ENCODE data around the gene COX7C. TPM values are rescaled to one million over a fixed set of nuclear protein-coding genes. Genes with fewer than 3 reads are reported as not detected.

The COX7C gene
- polyA plus RNA-seq, 1 donor from 2014 or later: 1,002 TPM

DNA sequence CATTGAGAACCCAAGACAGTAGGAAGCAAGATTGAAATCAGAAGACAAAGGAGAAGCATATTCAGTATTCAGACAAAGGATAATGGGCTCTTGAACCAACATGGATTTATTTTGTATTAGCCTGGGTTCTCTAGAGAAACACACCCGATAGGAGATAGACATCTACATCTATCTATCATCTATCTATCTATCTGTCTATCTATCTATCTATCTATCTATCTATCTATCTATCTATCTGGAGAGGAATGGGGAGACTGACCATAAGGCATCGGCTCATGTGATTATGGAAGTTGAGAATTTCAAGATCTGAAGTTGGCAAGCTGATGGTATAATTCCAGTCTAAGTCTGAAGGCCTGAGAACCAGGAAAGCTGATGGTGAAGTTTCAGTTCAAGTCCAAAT lies 13.4 kb downstream of the COX7C start:
- no peak for TF ChIP-seq MXI1 (conservative IDR thresholded peaks at IDR 0.05; ENCODE audit: poor library complexity, severe bottlenecking)
- TF ChIP-seq POLR2AphosphoS5 (IDR thresholded peaks at IDR 0.05): no peak
- no peak for TF ChIP-seq RAD21 (conservative IDR thresholded peaks at IDR 0.05)
- TF ChIP-seq SMC3 (conservative IDR thresholded peaks at IDR 0.05; ENCODE audit: poor library complexity): no peak
- no peak for TF ChIP-seq TAF1 (IDR thresholded peaks at IDR 0.05; ENCODE audit: low read depth)
- TF ChIP-seq EZH2 (IDR thresholded peaks at IDR 0.05; ENCODE audit: borderline replicate concordance, insufficient read depth, low read length, poor library complexity, severe bottlenecking): no peak
- no peak for TF ChIP-seq REST (IDR thresholded peaks at IDR 0.05; ENCODE audit: borderline replicate concordance)
- no peak for TF ChIP-seq EP300 (conservative IDR thresholded peaks at IDR 0.05; ENCODE audit: poor library complexity, severe bottlenecking)
- Histone ChIP-seq H3K4me3 (ENCODE audit: low read length) (no peak overlapping the region), H3K4me2 (ENCODE audit: low read length) (no peak overlapping the region), H2AFZ (ENCODE audit: low read depth, low read length) (no peak overlapping the region), H4K20me1 (ENCODE audit: insufficient read depth) (no peaks in the 10 kb centered on the region), H3K79me2 (replicated peaks; ENCODE audit: insufficient read depth, low read length) (no peaks in the 10 kb centered on the region), H3F3A (ENCODE audit: insufficient read depth, low read length, poor library complexity, severe bottlenecking) (no peaks in the 10 kb centered on the region), H3K9me2 (ENCODE audit: insufficient read depth, low read length) (no peaks in the 10 kb centered on the region), H3K27me3 (ENCODE audit: insufficient read depth, low read depth, low read length) (no peaks in the 10 kb centered on the region), H3K36me3 (ENCODE audit: insufficient read depth, low read length) (no peaks in the 10 kb centered on the region), H3K27ac (ENCODE audit: low read length) (no peak overlapping the region), H3K9ac (ENCODE audit: low read length) (no peak overlapping the region), H3K9me3 (ENCODE audit: low read length) (no peaks in the 10 kb centered on the region)

DNA sequence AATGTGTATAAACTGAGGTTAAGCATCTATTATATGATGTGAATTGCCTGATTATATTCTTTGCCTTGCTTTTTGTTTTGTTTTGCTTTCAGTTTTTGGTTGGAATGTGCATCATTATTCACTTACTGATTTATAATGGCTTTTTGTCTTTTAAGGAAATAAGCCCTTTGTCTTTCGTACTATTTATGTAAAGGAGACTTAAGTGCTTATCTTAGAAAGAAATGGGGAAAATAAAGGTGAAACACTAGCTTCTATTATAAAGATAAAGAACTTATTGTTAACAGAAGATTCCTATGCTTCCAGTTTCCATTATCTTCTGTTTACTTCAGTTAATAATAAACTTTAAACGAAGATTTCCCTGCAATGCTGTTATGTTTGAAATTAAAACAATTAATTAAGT lies 23.3 kb downstream of the COX7C start:
- no peak overlapping the region for H3K9ac ChIP-seq (ENCODE audit: low read length)
- no peaks in the 10 kb centered on the region for H4K20me1 ChIP-seq (ENCODE audit: insufficient read depth)
- H3F3A ChIP-seq (ENCODE audit: insufficient read depth, low read length, poor library complexity, severe bottlenecking): no peaks in the 10 kb centered on the region
- H3K9me2 ChIP-seq (ENCODE audit: insufficient read depth, low read length): no peaks in the 10 kb centered on the region
- H3K79me2 ChIP-seq (replicated peaks; ENCODE audit: insufficient read depth, low read length): no peaks in the 10 kb centered on the region
- no peaks in the 10 kb centered on the region for H3K36me3 ChIP-seq (ENCODE audit: insufficient read depth, low read length)
- no peak overlapping the region for H3K27ac ChIP-seq (ENCODE audit: low read length)
- H3K4me2 ChIP-seq (ENCODE audit: low read length): no peak overlapping the region
- no peak overlapping the region for H3K4me3 ChIP-seq (ENCODE audit: low read length)
- no peaks in the 10 kb centered on the region for H3K9me3 ChIP-seq (ENCODE audit: low read length)
- no peak overlapping the region for H2AFZ ChIP-seq (ENCODE audit: low read depth, low read length)
- no peaks in the 10 kb centered on the region for H3K27me3 ChIP-seq (ENCODE audit: insufficient read depth, low read depth, low read length)
- no peak for TF ChIP-seq TAF1 (IDR thresholded peaks at IDR 0.05; ENCODE audit: low read depth)
- TF ChIP-seq, protein P1, sequence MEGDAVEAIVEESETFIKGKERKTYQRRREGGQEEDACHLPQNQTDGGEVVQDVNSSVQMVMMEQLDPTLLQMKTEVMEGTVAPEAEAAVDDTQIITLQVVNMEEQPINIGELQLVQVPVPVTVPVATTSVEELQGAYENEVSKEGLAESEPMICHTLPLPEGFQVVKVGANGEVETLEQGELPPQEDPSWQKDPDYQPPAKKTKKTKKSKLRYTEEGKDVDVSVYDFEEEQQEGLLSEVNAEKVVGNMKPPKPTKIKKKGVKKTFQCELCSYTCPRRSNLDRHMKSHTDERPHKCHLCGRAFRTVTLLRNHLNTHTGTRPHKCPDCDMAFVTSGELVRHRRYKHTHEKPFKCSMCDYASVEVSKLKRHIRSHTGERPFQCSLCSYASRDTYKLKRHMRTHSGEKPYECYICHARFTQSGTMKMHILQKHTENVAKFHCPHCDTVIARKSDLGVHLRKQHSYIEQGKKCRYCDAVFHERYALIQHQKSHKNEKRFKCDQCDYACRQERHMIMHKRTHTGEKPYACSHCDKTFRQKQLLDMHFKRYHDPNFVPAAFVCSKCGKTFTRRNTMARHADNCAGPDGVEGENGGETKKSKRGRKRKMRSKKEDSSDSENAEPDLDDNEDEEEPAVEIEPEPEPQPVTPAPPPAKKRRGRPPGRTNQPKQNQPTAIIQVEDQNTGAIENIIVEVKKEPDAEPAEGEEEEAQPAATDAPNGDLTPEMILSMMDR (IDR thresholded peaks at IDR 0.05; ENCODE audit: poor library complexity, severe bottlenecking): no peak
- no peak for TF ChIP-seq SMC3 (conservative IDR thresholded peaks at IDR 0.05; ENCODE audit: poor library complexity)
- no peak for TF ChIP-seq POLR2AphosphoS5 (IDR thresholded peaks at IDR 0.05)
- no peak for TF ChIP-seq RAD21 (conservative IDR thresholded peaks at IDR 0.05)
- no peak for TF ChIP-seq REST (IDR thresholded peaks at IDR 0.05; ENCODE audit: borderline replicate concordance)
- TF ChIP-seq MXI1 (conservative IDR thresholded peaks at IDR 0.05; ENCODE audit: poor library complexity, severe bottlenecking): no peak
- no peak for TF ChIP-seq EZH2 (IDR thresholded peaks at IDR 0.05; ENCODE audit: borderline replicate concordance, insufficient read depth, low read length, poor library complexity, severe bottlenecking)
- no peak for TF ChIP-seq EP300 (conservative IDR thresholded peaks at IDR 0.05; ENCODE audit: poor library complexity, severe bottlenecking)
